HG03521 (cell line): ENCODE results near the gene KRTAP10-2.
"Not testable (repeated sequence)": the region's sequence is repeated elsewhere in the genome, so short reads cannot be mapped to it uniquely, and the experiment has no call there.

Experiments used
- ATAC-seq: cut with Tn5 transposase; IDR thresholded peaks from one replicate; pipeline ENCODE4 v1.9.1; 2021; ENCODE audit warnings: mild to moderate bottlenecking, moderate library complexity; ENCODE audit not compliant: unreplicated experiment

KRTAP10-2 gene

DNA sequence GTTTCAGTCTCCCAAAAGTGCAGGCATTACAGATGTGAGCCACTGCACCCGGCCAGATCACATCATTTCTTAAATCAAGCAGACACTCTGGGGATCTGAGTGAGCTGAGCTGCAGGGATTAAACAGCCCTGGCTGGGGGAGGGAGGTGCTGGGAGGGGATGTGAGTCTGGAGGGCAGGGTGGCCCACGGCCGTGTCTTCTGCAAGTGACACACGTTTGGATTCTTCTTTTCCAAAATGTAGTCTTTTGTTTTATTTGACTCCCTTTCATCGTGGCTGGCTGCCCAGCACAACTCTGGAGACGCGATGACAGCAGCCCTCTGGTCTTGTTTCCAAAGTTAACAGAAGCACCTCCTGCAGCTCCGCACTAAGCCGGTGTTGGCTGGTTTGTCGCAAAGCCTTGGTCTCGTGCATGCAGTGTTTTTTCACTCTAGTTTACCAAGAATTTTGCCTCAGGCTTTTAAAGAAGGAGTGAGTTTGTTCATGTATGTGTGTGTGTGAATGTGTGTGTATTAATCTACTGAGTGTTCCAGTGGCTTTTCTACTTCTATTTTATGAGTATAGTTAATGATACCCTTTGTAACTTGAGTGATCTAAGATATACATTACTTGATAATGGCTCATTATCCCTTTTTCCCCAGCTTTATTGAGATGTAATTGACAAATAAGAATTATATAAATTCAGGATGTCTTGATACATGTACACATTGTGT, 31.9 kb upstream of the KRTAP10-2 start:
- no peak for ATAC-seq

DNA sequence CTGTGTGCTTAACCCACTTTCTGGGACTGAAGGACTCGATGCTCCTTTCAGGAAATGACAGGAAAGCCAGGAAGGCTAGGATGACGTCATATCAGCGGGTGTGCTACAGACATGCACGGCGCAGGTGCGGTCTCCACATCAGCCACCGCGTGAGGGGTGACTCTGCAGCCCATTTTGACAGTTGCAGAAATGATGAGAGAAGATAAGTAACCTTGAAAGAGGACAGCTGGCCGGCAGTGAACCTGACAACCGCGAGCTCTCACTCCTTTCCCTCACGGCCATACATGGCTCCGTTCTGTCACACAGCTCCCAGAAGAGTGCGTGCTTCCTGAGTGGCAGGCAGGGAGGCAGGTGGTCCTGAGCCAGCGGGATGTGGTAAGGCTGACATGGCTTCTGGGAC, 30.8 kb upstream of the KRTAP10-2 start:
- no peak for ATAC-seq

DNA sequence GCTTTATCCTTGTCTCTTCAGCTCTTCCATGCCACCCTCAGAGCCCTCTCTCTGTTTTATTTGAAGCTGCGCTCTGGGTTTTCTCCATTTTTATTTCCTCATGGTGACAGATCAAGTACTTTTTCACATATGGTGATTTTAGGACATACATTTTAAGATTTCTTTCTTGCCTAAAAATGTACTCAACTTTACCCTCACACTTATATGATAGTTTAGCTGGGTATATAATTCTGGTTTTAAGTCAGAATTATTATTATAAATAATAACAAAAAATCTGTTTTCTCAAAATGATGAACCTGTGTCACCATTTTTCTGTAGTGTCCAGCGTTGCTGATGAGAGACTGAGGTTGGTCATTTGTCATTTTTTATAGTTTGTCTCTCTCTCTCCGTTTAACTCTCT, 29.9 kb upstream of the KRTAP10-2 start:
- no peak for ATAC-seq

- ATAC-seq = not testable (repeated sequence)
These were observed 29.0 kb upstream of the KRTAP10-2 start, which contains the start of gene KRTAP10-5 for GRCh38 chr21:44580231-44580821. TSS of gene KRTAP10-5 (minus strand) at chr21:44580604. CDS start at chr21:44580578, 26 bp downstream.

GRCh38 chr21:44579833-44580144, 28.5 kb upstream of the KRTAP10-2 start:
- no peak for ATAC-seq

DNA sequence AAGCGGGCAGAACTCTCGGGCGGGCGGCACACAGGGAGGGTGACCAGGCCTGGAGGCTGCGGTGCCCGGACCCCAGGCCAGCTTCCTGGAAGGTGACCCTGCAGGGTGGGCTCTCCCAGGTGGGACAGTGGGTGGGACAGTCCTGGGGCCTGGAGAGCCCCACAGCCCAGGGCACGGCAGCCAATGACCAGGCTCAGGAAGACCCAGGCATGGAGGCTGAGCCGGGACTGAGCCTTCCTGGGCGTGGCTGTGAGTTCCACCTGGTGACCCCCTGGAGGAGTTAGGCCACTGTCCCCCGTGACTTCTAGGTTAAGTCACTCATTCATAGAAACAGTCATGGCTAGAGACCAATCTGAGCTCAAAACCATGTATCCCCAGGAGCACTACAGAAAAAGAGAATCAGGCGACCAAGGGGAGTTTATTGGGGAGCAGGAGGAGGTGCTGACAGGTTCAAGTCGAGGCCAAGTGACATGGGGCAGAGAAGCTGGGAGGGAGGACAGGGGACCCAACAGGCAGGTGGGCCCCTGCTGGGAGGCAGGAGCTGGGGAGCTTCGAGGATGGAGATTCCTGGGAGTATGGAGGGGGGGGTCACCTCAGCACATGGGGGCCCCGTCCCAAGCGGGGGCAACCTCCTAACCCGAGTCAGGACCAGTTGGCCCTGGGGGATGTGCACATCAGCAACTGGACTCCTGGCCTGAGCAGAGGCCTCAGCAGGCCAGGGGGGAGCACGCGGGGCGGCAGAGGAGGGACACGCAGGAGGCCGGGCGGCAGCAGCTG, 27.9 kb upstream of the KRTAP10-2 start:
- no peak for ATAC-seq

- ATAC-seq = no peak
These were observed 27.2 kb upstream of the KRTAP10-2 start for GRCh38 chr21:44578371-44579055.

GRCh38 chr21:44576025-44576420, 24.7 kb upstream of the KRTAP10-2 start:
- ATAC-seq = no peak

DNA sequence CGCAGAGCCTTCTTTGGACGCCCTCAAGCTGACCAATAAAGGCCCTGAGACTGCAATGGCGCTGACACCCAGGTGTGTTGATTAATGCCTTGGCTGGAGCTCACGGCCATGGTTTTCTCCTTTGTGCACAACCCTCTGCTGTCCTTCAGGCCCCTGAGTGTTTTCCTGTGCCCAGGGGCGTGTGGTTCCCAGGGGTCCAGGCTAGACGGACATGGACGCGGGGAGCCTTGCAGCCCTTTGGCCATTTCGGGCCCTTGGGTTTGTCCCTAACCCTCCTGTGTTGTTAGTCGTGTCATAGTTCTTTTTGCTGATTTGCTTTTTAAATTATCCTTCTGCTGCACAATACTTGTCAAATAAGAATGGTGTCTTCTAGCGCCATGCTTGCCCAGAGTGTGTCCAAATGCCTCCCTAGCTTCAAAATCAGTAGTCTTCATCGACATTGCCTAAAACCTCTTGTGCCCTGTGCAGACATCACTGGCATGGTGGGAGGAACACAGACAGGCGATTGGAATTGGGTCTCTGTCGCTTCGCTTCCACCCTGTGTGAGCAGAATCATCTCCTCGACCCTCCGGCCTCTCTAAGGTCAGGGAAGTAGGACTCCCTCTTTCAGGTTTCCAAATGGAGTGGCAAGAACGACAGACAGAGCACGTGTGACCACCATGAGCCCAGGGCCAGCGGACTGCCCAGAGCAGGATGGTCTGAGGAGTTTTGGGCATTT, 24.2 kb upstream of the KRTAP10-2 start:
- ATAC-seq = no peak

DNA sequence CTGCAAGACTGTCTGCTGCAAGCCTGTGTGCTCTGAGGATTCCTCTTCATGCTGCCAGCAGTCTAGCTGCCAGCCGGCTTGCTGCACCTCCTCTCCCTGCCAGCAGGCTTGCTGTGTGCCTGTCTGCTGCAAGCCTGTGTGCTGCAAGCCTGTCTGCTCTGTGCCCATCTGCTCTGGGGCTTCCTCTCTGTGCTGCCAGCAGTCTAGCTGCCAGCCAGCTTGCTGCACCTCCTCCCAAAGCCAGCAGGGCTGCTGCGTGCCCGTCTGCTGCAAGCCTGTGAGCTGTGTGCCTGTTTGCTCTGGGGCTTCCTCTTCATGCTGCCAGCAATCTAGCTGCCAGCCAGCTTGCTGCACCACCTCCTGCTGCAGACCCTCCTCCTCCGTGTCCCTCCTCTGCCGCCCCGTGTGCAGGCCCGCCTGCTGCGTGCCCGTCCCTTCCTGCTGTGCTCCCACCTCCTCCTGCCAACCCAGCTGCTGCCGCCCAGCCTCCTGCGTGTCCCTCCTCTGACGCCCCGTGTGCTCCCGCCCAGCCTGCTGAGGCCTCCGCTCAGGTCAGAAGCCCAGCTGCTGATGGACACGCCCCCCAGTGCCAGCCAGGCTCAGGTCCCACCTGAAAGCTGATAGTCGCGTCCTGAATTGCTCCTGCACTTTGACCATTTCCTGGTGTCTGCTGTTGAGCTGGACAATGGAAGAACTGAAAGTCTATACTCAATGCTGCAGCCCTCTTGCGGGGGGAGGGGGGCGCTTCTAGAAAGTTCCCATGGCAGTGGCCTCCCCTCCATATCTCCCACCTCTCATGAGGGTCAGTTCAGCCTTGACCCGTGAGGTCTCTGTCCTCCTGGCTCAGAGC, 23.4 kb upstream of the KRTAP10-2 start:
- no peak for ATAC-seq

- ATAC-seq = not testable (repeated sequence)
These were observed 22.5 kb upstream of the KRTAP10-2 start, which contains the start of gene KRTAP10-4 for GRCh38 chr21:44573630-44574456. TSS of gene KRTAP10-4 (plus strand) at chr21:44573729. CDS start at chr21:44573759, 30 bp downstream.

DNA sequence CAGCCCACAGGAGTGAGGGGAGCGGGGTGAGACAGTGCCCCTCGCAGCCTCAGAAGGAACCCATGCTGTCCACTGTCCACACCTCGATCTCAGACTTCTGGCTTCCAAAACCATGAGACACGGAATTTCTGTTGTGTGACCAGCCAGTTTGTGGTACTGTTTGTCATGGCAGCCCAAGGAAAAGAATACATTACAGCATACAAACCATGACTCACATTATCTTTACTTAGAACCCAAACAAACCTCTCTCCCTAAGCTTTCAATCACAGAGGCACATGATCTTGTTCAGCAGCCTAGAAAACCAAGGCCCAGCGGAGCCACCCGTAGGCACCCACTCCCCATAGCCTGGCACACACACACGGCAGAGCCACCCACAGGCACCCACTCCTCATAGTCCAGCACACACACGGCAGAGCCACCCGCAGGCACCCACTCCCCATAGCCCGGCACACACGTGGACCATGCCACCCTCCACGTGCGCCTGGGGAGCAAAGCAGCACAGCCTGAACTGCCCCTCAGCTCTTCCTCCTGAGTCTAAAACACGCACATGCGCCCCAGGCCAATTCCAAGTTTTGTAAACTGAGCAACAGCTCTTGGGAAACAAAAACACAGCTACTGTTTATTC, 21.8 kb upstream of the KRTAP10-2 start:
- no peak for ATAC-seq

- ATAC-seq = no peak
These were observed 20.8 kb upstream of the KRTAP10-2 start for GRCh38 chr21:44571844-44572782.

GRCh38 chr21:44571296-44571695, 20.0 kb upstream of the KRTAP10-2 start:
- ATAC-seq = no peak

DNA sequence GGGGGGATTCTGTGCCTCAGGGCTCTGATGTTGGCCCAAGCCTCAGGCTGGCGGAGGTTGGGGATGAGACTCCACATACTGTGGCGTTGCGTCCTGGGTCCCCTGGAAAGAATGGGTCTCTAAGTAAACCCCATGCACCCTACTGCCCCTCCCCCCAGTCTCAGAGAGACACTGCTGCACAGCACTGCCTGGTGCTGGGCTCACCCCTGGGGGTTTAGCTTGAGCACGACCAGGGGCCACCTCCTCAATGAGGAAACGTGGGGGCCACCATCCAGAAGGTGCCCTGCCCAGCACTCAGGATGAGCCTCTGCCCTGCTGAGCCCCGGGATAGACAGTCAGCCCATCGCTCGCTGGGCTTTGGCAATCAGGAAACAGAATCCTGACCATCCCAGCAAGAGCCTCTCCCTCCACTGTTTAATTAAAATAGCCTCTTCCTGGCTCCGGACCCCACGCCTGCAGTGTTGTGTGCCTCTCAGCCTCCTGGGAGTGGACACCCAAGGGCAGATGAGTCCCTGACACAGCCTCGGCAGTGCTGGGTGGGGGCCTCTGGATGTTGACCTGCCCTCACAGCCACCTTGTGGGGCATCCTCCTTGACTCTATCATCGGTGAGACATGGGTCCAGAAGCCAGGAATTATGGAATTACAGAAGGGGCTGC, 18.7 kb upstream of the KRTAP10-2 start:
- no peak for ATAC-seq

DNA sequence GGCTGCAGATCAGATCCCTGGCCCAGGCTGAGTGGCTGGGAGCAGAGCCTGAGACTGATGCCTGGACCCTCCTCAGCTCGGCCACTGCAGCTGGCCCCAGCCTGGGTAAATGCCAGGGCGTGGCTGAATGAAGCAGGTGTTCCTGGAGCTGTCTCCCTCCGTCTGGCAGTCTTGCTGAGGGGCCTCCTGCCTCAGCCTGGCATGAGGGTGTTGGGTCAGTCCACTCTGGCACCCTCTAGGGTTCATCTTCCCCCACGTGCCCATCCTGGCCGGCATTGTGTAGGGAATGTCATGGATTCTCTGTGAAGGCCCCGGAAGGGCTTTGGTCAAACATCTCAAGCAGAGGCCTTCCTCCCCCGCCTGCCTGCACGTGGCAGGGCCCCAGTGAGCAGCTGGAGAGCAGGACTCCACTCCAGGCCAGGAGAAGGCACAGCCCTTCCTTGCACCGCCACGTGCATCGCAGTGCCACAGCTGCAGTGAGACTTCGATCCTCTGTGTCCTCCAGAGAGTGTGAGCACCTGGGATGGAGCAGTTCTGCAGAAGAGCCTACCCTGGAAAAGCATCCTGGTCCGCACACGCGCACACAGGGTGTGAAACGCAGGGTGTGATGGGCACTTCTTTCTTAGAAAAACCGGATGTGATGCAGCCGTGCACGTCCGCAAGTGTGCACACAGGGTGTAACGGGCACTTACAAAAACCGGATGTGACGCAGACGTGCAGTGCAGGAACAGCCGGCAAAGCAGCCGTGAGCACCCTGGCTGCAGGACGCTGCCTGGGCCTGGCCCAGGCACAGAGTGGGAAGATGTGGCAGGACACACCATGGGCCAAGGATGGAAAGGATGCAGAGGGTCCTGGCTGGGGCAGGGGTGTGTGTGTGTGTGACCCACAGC, 17.6 kb upstream of the KRTAP10-2 start:
- ATAC-seq = no peak
